HFFc6 (cell line): ENCODE measurements around the gene SUPT4H1. TPM values are rescaled to one million over a fixed set of nuclear protein-coding genes. Genes with fewer than 3 reads are reported as not detected.
A peak's percentile ranks its signal among the peaks of the same experiment; 100 is the strongest.

Experiments
- DNase-seq: peaks from one replicate; pipeline ENCODE4 v3.0.0-alpha.2; 2018
- H3K27ac Mint-ChIP-seq: 2 replicates; pipeline ENCODE4 v1.8.0; 2020; ENCODE audit warnings: mild to moderate bottlenecking, mixed read lengths
- H3K27me3 Mint-ChIP-seq: 2 replicates; pipeline ENCODE4 v1.8.0; 2021; ENCODE audit warnings: mild to moderate bottlenecking, moderate library complexity, mixed read lengths; ENCODE audit not compliant: insufficient read depth
- H3K36me3 Mint-ChIP-seq: 2 replicates; pipeline ENCODE4 v1.8.0; 2021; ENCODE audit warnings: low read depth, mixed read lengths
- H3K4me1 Mint-ChIP-seq: 2 replicates; pipeline ENCODE4 v1.8.0; 2020; ENCODE audit warnings: low read depth, mixed read lengths
- H3K4me3 Mint-ChIP-seq: 2 replicates; pipeline ENCODE4 v1.8.0; 2020; ENCODE audit warnings: mild to moderate bottlenecking, moderate library complexity, mixed read lengths
- H3K9me3 Mint-ChIP-seq: 2 replicates; pipeline ENCODE4 v1.8.0; 2020; ENCODE audit warnings: mild to moderate bottlenecking, mixed read lengths
- CTCF ChIP-seq: fragments of 200-600 bp; sonication (generic); IDR thresholded peaks from 2 replicates; pipeline ENCODE4 v1.5.0; 2021; ENCODE audit warnings: antibody characterized with exemption, mild to moderate bottlenecking
- total RNA-seq, 6 experiments: library from RNA; stranded (reverse); fragmentation: NEBNext Ultra II Directional; extraction: Animal tissue kit (Norgen Biotek cat#: 25700); gene quantifications; 2 replicates in 1 of 6; 3 replicates in 5 of 6; pipeline ENCODE4 v1.2.3, GENCODE V29; 2021

Gene SUPT4H1
- total RNA-seq, 6 experiments from 2014 or later, result 95.6 to 110 (median 105) TPM

GRCh38 chr17:58333736-58334207, 18.2 kb downstream of the SUPT4H1 start:
- H3K4me1 Mint-ChIP-seq, result peaks cover 42% of the 10 kb centered on the region
- no peak overlapping the region for H3K4me3 Mint-ChIP-seq
- no peak overlapping the region for H3K27ac Mint-ChIP-seq
- no peak for TF ChIP-seq CTCF
- peaks cover 2% of the 10 kb centered on the region; the same call in 1 of the 2 replicates for H3K27me3 Mint-ChIP-seq
- H3K36me3 Mint-ChIP-seq, result no peaks in the 10 kb centered on the region
- no peaks in the 10 kb centered on the region for H3K9me3 Mint-ChIP-seq
- no peak for DNase-seq

DNA sequence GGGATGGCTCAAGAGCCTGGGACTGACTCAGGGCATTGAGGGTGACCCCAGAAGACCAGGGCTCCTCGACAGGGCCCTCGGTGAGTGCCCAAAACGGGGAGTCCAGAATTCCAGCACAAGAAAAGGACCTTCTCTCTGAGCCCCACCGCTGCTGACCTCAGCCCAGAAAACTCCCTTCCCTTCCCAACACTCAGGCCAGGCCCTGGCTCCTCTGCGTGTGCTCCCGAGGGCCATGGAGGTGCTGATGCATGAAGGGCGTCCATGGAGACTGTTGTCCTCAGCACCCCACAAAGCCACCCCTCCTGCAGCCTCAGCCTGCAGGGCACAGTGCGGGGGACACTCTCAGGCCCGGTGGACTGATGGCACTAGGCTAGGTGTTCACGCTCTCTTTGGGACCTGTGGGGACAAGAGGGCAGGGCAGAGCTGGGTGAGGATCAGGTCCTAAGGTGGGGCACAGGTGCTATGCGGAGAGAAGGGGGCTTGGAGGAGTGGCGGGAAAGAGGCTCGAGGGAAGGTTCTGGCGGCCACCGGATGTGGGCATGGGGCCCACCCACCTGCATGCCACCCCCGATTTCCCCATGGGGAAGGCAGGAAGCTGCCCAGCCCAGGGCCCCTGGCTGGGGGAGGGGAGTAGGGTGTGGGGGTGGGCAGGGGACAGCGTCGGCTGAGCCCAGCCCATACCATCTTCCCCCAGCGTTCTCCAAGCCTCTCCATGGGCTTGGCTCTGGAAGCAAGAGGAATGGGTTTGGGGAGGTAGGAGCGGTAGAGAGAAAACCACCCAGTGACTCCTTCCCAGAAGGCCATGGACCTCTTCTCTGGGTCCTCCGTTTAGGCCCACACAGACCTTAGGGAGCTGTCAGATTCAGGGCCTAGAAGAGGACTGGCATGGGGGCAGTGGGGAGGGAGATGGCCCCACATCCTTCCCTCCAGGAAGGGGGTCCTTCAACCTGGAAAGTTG, 18.9 kb downstream of the SUPT4H1 start:
- no peak overlapping the region for H3K27ac Mint-ChIP-seq
- TF ChIP-seq CTCF, result no peak
- H3K36me3 Mint-ChIP-seq, result no peaks in the 10 kb centered on the region
- peaks cover 35% of the 10 kb centered on the region for H3K4me1 Mint-ChIP-seq
- no peak overlapping the region for H3K4me3 Mint-ChIP-seq
- DNase-seq, result no peak
- H3K9me3 Mint-ChIP-seq, result no peaks in the 10 kb centered on the region
- H3K27me3 Mint-ChIP-seq, result peaks cover 3% of the 10 kb centered on the region; the same call in 1 of the 2 replicates

DNA sequence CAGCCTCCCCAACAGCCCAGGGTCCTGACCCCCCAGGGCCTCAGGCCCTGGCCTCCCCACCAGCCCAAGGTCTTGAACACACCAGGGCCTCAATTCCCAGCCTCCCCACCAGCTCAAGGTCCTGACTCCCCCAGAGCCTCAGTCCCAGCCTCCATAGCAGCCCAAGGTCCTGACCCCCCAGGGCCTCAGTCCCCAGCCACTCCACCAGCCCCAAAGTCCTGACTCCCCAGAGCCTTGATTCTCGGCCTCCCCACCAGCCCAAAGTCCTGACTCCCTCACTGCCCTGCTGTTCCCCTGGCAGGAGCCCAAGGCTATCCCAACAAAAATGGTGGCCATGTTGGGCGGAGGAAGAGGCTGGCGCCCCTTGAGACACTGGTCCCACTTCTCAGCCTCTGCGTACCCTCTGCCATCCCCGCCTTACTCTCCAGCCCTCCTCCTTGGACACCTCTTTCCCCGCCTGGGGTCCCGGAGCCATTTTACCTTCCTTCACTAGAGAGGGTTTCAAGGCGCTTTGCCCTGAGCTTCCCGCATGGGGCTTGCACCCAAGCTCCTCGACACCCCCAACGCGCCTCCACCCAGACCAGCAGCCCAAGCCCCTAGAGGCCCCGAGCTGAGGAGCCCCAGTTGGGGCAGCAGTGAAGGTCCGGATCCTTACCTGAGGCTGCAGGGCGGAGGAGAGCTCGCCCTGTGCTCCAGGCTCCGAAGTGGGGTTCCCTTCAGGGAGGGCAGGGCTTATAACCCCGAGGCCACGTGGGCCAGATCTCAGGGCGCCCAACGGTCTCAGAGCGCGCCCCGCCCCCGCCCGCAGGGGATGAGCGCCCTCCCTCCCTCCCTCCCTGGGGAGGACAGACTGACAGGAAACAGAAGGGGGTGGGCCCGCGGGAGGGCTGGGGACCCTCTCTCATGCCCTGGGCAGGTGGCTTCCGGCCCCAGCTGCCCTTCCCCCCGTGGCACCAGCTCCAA, 19.9 kb downstream of the SUPT4H1 start:
- peaks cover 25% of the 10 kb centered on the region for H3K4me1 Mint-ChIP-seq
- H3K27ac Mint-ChIP-seq, result peak overlapping the region; percentile 58; the same call in 1 of the 2 replicates
- H3K4me3 Mint-ChIP-seq, result no peak overlapping the region
- no peak for DNase-seq
- no peaks in the 10 kb centered on the region for H3K9me3 Mint-ChIP-seq
- peaks cover 5% of the 10 kb centered on the region; the same call in 1 of the 2 replicates for H3K27me3 Mint-ChIP-seq
- no peak for TF ChIP-seq CTCF
- H3K36me3 Mint-ChIP-seq, result no peaks in the 10 kb centered on the region

DNA sequence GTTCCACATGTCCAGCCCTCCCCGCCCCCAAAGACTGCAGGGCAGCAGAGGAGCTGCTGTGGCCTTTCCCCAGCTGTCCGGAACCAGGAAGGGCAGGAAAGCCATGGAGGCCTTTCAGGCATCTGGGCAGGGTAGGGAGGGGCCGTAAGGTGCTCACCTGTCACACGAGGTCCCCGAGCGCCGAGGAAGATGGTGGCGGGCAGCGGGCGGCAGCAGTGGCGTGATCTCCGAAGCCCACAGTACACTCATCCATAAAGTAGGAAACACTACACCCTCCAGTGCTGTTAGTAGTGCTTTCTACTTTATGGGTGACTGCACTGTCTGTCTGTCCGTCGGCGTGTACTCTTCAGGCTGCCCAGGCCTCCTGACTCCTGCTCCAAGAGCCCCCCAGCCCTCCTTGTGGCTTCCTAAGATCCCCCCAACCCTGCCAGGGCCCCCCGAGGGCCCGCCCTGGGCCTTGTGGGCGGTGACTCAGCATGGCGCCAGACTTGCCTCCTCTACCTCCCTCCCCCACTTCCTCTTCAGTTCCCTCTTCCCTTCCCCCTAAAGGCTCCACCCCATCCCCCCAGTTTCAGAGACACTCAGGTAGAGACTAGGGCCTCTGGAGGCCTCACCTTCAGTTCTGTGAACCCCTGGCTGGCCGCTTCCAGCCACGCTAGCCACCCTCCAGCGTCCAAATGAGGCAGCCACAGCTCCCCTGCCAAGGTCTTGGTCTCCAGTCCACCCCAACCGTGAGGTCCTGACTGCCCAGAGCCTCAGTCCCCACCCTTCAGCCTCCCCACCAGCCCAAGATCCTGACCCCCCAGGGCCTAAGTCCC, 20.8 kb downstream of the SUPT4H1 start:
- no peaks in the 10 kb centered on the region for H3K36me3 Mint-ChIP-seq
- no peaks in the 10 kb centered on the region for H3K9me3 Mint-ChIP-seq
- peak overlapping the region; percentile 58 for H3K27ac Mint-ChIP-seq
- no peak overlapping the region for H3K4me3 Mint-ChIP-seq
- DNase-seq, result no peak
- H3K27me3 Mint-ChIP-seq, result peaks cover 9% of the 10 kb centered on the region
- no peak for TF ChIP-seq CTCF
- peaks cover 16% of the 10 kb centered on the region for H3K4me1 Mint-ChIP-seq

- Mint-ChIP-seq H3K36me3 (no peaks in the 10 kb centered on the region), H3K9me3 (no peaks in the 10 kb centered on the region), H3K27me3 (peaks cover 12% of the 10 kb centered on the region), H3K4me1 (peaks cover 10% of the 10 kb centered on the region), H3K27ac (no peak overlapping the region), H3K4me3 (no peak overlapping the region)
- TF ChIP-seq CTCF, result no peak
- DNase-seq, result no peak
Measured at GRCh38 chr17:58330538-58330996, 21.4 kb downstream of the SUPT4H1 start.
